ENCODE results near the gene PKLR. TPM values are rescaled to one million over a fixed set of nuclear protein-coding genes. Genes with fewer than 3 reads are reported as not detected.
"Not testable (repeated sequence)": the region's sequence is repeated elsewhere in the genome, so short reads cannot be mapped to it uniquely, and the experiment has no call there.

Gene PKLR
- total and polyA plus RNA-seq, 2 of the 4 experiments (the other 2 are of a cell fraction): 0.03 TPM; not detected in 1

- H4K91ac ChIP-seq (ENCODE audit: insufficient read depth, low read depth, low read length); ATAC-seq (ENCODE audit: low read depth); DNase-seq; H4K8ac ChIP-seq (ENCODE audit: low read depth in 2 of 2, low read length in 2 of 2); H2BK120ac ChIP-seq (ENCODE audit: low read depth, low read length); H3K9ac ChIP-seq (ENCODE audit: low read depth, low read length); H3K14ac ChIP-seq (replicated peaks; ENCODE audit: low read depth, low read length); H3K27ac ChIP-seq (ENCODE audit: insufficient read depth, low read length); H2AFZ ChIP-seq (replicated peaks; ENCODE audit: low read length, poor library complexity); BruUV-seq (replicated peaks); H3K4me1 ChIP-seq (ENCODE audit: control insufficient read depth, insufficient read depth, low read length); H3K18ac ChIP-seq (ENCODE audit: low read depth, low read length); H2AK9ac ChIP-seq (replicated peaks; ENCODE audit: low read depth, low read length, poor library complexity); H4K5ac ChIP-seq (ENCODE audit: low read depth, low read length); H3K4ac ChIP-seq (ENCODE audit: low read depth, low read length); H2BK15ac ChIP-seq (ENCODE audit: low read depth, low read length); in situ Hi-C loops (cut with MboI; ENCODE audit: low sequenced_read_pairs); H3K27me3 ChIP-seq (ENCODE audit: control insufficient read depth, insufficient read depth, low read length); H3K4me3 ChIP-seq (ENCODE audit: insufficient read depth, low read depth, low read length); H3K4me2 ChIP-seq (ENCODE audit: low read depth, low read length); dilution Hi-C loops (cut with HindIII; ENCODE audit: low sequenced_read_pairs, unreplicated experiment); CTCF ChIA-PET; H3K56ac ChIP-seq (ENCODE audit: extremely low read depth, insufficient read depth, low read length); H2BK5ac ChIP-seq (ENCODE audit: low read depth, low read length, poor library complexity, severe bottlenecking); H2AK5ac ChIP-seq (ENCODE audit: low read depth, low read length); H3K9me3 ChIP-seq (ENCODE audit: control insufficient read depth, insufficient read depth, low read length); H2BK20ac ChIP-seq (ENCODE audit: low read depth, low read length); H3K23ac ChIP-seq (ENCODE audit: low read depth, low read length): not testable (repeated sequence)
- POLR2A ChIA-PET (ENCODE audit: unreplicated experiment): interaction anchor here (0.6 kb wide), 1 partner anchor 173 kb away, joined by 3 read pairs; no protein-coding TSS in a partner anchor
- Histone ChIP-seq H3K79me1 (ENCODE audit: low read depth in 1 of 2, low read length in 2 of 2) (peaks cover 16 to 37% of the 10 kb centered on the region in 2 experiments), H4K20me1 (ENCODE audit: insufficient read depth, low read length) (peaks cover 28% of the 10 kb centered on the region), H3K9me1 (ENCODE audit: insufficient read depth, low read length) (peaks cover 13% of the 10 kb centered on the region; the same call in 1 of the 2 replicates), H3K36me3 (ENCODE audit: control insufficient read depth, insufficient read depth, low read length) (peaks cover 34% of the 10 kb centered on the region)
- WGBS, 2 experiments (ENCODE audit: extremely low coverage in 2 of 2, insufficient read length in 1 of 2): 100% methylated on average over 2 of the region's 7 CpGs; no CpG with 5 or more reads in 1 of the 2 experiments
- intact Hi-C loops (cut with micrococcal nuclease): loop anchor here (10.0 kb wide), 1 partner anchor 124 kb away; the partner anchor contains the start of genes MTX1 and THBS3
- peak; percentile 72 for TF ChIP-seq CEBPB (IDR thresholded peaks at IDR 0.05; ENCODE audit: low read depth, low read length)
Observed at GRCh38 chr1:155328856-155329255, 27.6 kb upstream of the PKLR start.
